Measurements from ENCODE around the gene FGFBP3. TPM values are rescaled to one million over a fixed set of nuclear protein-coding genes. Genes with fewer than 3 reads are reported as not detected.
"Not testable (repeated sequence)": the region's sequence is repeated elsewhere in the genome, so short reads cannot be mapped to it uniquely, and the experiment has no call there.

FGFBP3 gene
- total and polyA plus RNA-seq, 12 donors = 0.21 to 0.67 (median 0.45) TPM

GRCh38 chr10:91901784-91902677, 7.3 kb downstream of the FGFBP3 start:
- peaks cover 0 to 4% (median 0%) of the 10 kb centered on the region in 9 donors for H3K36me3 ChIP-seq
- H3K4me1 ChIP-seq = peaks cover 0 to 14% (median 0%) of the 10 kb centered on the region in 9 donors
- 23 to 27% methylated on average over 2 of the region's 2 CpGs for WGBS, 2 donors
- no peak for DNase-seq
- no peaks in the 10 kb centered on the region for H3K9me3 ChIP-seq
- no peaks in the 10 kb centered on the region for H3K27me3 ChIP-seq
- H3K4me3 ChIP-seq = no peak overlapping the region
- TF ChIP-seq, protein P1, sequence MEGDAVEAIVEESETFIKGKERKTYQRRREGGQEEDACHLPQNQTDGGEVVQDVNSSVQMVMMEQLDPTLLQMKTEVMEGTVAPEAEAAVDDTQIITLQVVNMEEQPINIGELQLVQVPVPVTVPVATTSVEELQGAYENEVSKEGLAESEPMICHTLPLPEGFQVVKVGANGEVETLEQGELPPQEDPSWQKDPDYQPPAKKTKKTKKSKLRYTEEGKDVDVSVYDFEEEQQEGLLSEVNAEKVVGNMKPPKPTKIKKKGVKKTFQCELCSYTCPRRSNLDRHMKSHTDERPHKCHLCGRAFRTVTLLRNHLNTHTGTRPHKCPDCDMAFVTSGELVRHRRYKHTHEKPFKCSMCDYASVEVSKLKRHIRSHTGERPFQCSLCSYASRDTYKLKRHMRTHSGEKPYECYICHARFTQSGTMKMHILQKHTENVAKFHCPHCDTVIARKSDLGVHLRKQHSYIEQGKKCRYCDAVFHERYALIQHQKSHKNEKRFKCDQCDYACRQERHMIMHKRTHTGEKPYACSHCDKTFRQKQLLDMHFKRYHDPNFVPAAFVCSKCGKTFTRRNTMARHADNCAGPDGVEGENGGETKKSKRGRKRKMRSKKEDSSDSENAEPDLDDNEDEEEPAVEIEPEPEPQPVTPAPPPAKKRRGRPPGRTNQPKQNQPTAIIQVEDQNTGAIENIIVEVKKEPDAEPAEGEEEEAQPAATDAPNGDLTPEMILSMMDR (IDR thresholded peaks at IDR 0.05) = no peak
- peak overlapping the region in 1 of 10 donors; percentile 74 for H3K27ac ChIP-seq
- peak in 5 of 8 donors; percentile 16 to 83 (median 50) for ATAC-seq
- intact Hi-C loops (cut with DNase I) = loop anchor here in 1 of 10 donors (10.0 kb wide), 1 partner anchor 107 kb away; the partner anchor contains the start of gene TNKS2

- Histone ChIP-seq H3K4me1 (peaks cover 0 to 12% (median 0%) of the 10 kb centered on the region in 9 donors), H3K9me3 (no peaks in the 10 kb centered on the region), H3K36me3 (no peaks in the 10 kb centered on the region), H3K27ac (no peak overlapping the region), H3K4me3 (no peak overlapping the region), H3K27me3 (no peaks in the 10 kb centered on the region)
- WGBS, 2 donors = 66 to 70% methylated on average over 8 of the region's 8 CpGs
- no peak for DNase-seq
- TF ChIP-seq, protein P1 (IDR thresholded peaks at IDR 0.05) = no peak
- intact Hi-C loops (cut with DNase I) = no loop called here
- ATAC-seq = no peak
Observed at GRCh38 chr10:91897421-91897820, 11.9 kb downstream of the FGFBP3 start.

- WGBS, 2 donors = 90 to 95% methylated on average over 3 of the region's 3 CpGs
- no peak for ATAC-seq
- intact Hi-C loops (cut with DNase I) = no loop called here
Observed at GRCh38 chr10:91896212-91896756, 13.0 kb downstream of the FGFBP3 start.

DNA sequence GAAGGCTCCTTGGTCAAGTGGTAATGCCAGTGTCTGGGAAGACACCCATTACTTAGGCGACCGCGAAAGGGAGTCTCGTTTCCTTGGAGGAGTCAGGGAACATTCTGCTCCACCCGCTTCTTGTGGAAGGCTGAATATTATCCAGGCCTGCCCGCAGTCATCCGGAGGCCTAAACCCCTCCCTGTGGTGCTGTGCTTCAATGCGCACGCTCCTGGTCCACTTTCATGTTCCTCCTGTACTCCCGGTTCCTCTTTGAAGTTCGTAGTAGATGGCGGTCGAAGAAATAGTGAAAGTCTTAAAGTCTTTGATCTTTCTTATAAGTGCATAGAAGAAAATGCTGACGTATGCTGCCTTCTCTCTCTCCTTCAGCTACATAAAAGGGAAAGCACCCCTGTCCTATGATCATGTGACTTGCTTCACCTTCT, 15.0 kb downstream of the FGFBP3 start:
- H3K27ac ChIP-seq, ATAC-seq, H3K4me3 ChIP-seq, H3K36me3 ChIP-seq, H3K4me1 ChIP-seq, DNase-seq, H3K9me3 ChIP-seq, H3K27me3 ChIP-seq: not testable (repeated sequence)
- intact Hi-C loops (cut with DNase I) = loop anchor here in 1 of 10 donors (5.0 kb wide), 1 partner anchor 382 kb away; no protein-coding TSS in a partner anchor
- 89% methylated on average over 14 of the region's 14 CpGs for WGBS, 2 donors

More at GRCh38 chr10:91896212-91896756, 13.0 kb downstream of the FGFBP3 start:
- no peaks in the 10 kb centered on the region for H3K27me3 ChIP-seq
- peaks cover 0 to under 1% (median 0%) of the 10 kb centered on the region in 9 donors for H3K4me1 ChIP-seq
- H3K27ac ChIP-seq = no peak overlapping the region
- H3K36me3 ChIP-seq = no peaks in the 10 kb centered on the region
- H3K9me3 ChIP-seq = no peaks in the 10 kb centered on the region
- TF ChIP-seq, protein P1 (IDR thresholded peaks at IDR 0.05) = no peak
- no peak for DNase-seq
- no peak overlapping the region for H3K4me3 ChIP-seq
